GM19193 (cell line): ENCODE results near the gene TNFRSF21.

Source experiments
- POLR2A ChIP-seq: IDR thresholded peaks from 4 replicates; pipeline ENCODE4 v1.6.1; 2011; ENCODE audit not compliant: insufficient read depth, insufficient read length; ENCODE audit errors: extremely low read depth

The TNFRSF21 gene

GRCh38 chr6:47337519-47337918, 27.8 kb upstream of the TNFRSF21 start:
- no peak for TF ChIP-seq POLR2A

GRCh38 chr6:47336334-47336733, 26.6 kb upstream of the TNFRSF21 start:
- TF ChIP-seq POLR2A, result no peak

GRCh38 chr6:47335466-47335865, 25.8 kb upstream of the TNFRSF21 start:
- no peak for TF ChIP-seq POLR2A

GRCh38 chr6:47334334-47334733, 24.6 kb upstream of the TNFRSF21 start:
- no peak for TF ChIP-seq POLR2A

GRCh38 chr6:47323887-47324286, 14.2 kb upstream of the TNFRSF21 start:
- TF ChIP-seq POLR2A, result no peak

GRCh38 chr6:47323321-47323720, 13.6 kb upstream of the TNFRSF21 start:
- TF ChIP-seq POLR2A, result no peak

- TF ChIP-seq POLR2A, result no peak
These were observed 11.9 kb upstream of the TNFRSF21 start for GRCh38 chr6:47321577-47321976.

GRCh38 chr6:47319867-47320266, 10.2 kb upstream of the TNFRSF21 start:
- no peak for TF ChIP-seq POLR2A

- no peak for TF ChIP-seq POLR2A
These were observed 9.7 kb upstream of the TNFRSF21 start for GRCh38 chr6:47319382-47319781.

GRCh38 chr6:47318236-47318989, 8.7 kb upstream of the TNFRSF21 start:
- no peak for TF ChIP-seq POLR2A

- TF ChIP-seq POLR2A, result no peak
These were observed 401 bp upstream of the TNFRSF21 start for GRCh38 chr6:47310131-47310480.

- no peak for TF ChIP-seq POLR2A
These were observed 984 bp downstream of the TNFRSF21 start for GRCh38 chr6:47308552-47309290.

GRCh38 chr6:47308198-47308517, 1.5 kb downstream of the TNFRSF21 start:
- TF ChIP-seq POLR2A, result no peak

GRCh38 chr6:47307362-47308197, 2.1 kb downstream of the TNFRSF21 start:
- no peak for TF ChIP-seq POLR2A

- no peak for TF ChIP-seq POLR2A
These were observed 2.8 kb downstream of the TNFRSF21 start for GRCh38 chr6:47306887-47307286.

- TF ChIP-seq POLR2A, result no peak
These were observed 5.8 kb downstream of the TNFRSF21 start for GRCh38 chr6:47303861-47304260.

- TF ChIP-seq POLR2A, result no peak
These were observed 6.4 kb downstream of the TNFRSF21 start for GRCh38 chr6:47303342-47303741.

- no peak for TF ChIP-seq POLR2A
These were observed 7.7 kb downstream of the TNFRSF21 start for GRCh38 chr6:47302043-47302442.
